Measurements from ENCODE around the gene RNF138.

DNA sequence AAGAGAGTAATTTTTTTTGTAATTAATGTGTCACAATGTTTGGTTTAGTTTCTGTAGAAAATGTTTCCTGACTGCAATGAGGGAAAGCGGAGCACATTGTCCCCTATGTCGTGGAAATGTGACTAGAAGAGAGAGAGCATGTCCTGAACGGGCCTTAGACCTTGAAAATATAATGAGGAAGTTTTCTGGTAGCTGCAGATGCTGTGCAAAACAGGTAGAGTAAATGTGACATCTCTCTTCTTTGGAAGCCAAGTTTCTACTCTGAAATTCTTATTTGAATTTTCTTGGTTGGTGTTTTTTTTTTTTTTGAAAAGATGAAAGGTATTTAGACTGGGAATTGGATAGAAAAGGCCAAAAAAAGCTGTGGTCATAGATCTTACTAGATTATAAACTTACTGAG, 20.0 kb downstream of the RNF138 start:
- TF ChIP-seq SMAD1 (CRISPR knock-in tag; IDR thresholded peaks at IDR 0.05; ENCODE audit: borderline replicate concordance, low read depth) = no peak
- no peak for TF ChIP-seq GZF1 (CRISPR knock-in tag; IDR thresholded peaks at IDR 0.05)
- TF ChIP-seq SRSF1 (optimal IDR thresholded peaks at IDR 0.05; ENCODE audit: low read depth, low read length) = no peak
- no peak for TF ChIP-seq FOXA1 (IDR thresholded peaks at IDR 0.05)
- TF ChIP-seq FOXA1 (CRISPR knock-in tag; IDR thresholded peaks at IDR 0.05) = no peak
- no peak for TF ChIP-seq JUN (CRISPR knock-in tag; IDR thresholded peaks at IDR 0.05)
- TF ChIP-seq, protein P1, sequence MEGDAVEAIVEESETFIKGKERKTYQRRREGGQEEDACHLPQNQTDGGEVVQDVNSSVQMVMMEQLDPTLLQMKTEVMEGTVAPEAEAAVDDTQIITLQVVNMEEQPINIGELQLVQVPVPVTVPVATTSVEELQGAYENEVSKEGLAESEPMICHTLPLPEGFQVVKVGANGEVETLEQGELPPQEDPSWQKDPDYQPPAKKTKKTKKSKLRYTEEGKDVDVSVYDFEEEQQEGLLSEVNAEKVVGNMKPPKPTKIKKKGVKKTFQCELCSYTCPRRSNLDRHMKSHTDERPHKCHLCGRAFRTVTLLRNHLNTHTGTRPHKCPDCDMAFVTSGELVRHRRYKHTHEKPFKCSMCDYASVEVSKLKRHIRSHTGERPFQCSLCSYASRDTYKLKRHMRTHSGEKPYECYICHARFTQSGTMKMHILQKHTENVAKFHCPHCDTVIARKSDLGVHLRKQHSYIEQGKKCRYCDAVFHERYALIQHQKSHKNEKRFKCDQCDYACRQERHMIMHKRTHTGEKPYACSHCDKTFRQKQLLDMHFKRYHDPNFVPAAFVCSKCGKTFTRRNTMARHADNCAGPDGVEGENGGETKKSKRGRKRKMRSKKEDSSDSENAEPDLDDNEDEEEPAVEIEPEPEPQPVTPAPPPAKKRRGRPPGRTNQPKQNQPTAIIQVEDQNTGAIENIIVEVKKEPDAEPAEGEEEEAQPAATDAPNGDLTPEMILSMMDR (CRISPR knock-in tag; IDR thresholded peaks at IDR 0.05) = no peak
- TF ChIP-seq, protein P2, sequence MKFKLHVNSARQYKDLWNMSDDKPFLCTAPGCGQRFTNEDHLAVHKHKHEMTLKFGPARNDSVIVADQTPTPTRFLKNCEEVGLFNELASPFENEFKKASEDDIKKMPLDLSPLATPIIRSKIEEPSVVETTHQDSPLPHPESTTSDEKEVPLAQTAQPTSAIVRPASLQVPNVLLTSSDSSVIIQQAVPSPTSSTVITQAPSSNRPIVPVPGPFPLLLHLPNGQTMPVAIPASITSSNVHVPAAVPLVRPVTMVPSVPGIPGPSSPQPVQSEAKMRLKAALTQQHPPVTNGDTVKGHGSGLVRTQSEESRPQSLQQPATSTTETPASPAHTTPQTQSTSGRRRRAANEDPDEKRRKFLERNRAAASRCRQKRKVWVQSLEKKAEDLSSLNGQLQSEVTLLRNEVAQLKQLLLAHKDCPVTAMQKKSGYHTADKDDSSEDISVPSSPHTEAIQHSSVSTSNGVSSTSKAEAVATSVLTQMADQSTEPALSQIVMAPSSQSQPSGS (CRISPR knock-in tag; IDR thresholded peaks at IDR 0.05) = no peak
- TF ChIP-seq ATF7-NPFF (CRISPR knock-in tag; IDR thresholded peaks at IDR 0.05; ENCODE audit: low read depth) = no peak
- TF ChIP-seq, protein P3, sequence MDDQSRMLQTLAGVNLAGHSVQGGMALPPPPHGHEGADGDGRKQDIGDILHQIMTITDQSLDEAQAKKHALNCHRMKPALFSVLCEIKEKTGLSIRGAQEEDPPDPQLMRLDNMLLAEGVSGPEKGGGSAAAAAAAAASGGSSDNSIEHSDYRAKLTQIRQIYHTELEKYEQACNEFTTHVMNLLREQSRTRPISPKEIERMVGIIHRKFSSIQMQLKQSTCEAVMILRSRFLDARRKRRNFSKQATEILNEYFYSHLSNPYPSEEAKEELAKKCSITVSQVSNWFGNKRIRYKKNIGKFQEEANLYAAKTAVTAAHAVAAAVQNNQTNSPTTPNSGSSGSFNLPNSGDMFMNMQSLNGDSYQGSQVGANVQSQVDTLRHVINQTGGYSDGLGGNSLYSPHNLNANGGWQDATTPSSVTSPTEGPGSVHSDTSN (CRISPR knock-in tag; IDR thresholded peaks at IDR 0.05; ENCODE audit: borderline replicate concordance) = no peak
- no peak for TF ChIP-seq SIX1 (CRISPR knock-in tag; IDR thresholded peaks at IDR 0.05; ENCODE audit: borderline replicate concordance)
- TF ChIP-seq RBM22 (optimal IDR thresholded peaks at IDR 0.05; ENCODE audit: low read length) = no peak
